Caki2 (cell line): ENCODE measurements around the gene PTPRR. TPM values are rescaled to one million over a fixed set of nuclear protein-coding genes. Genes with fewer than 3 reads are reported as not detected.
A peak's percentile ranks its signal among the peaks of the same experiment; 100 is the strongest.

Experiments
- DNase-seq: peaks from one replicate; pipeline ENCODE4 v3.0.0-alpha.2; 2015; ENCODE audit warnings: low read depth
- in situ Hi-C: cut with HindIII; loops from 2 replicates; pipeline ENCODE4 v1.10.0; 2016; ENCODE audit warnings: low sequenced_read_pairs, low pct_unique_long_range_greater_than_20kb, mixed read lengths
- total RNA-seq: library from RNA; depleted of rRNA; stranded (reverse); fragments of >200 nt; shearing (Covaris generic); gene quantifications from 2 replicates; pipeline ENCODE4 v1.2.3, GENCODE V29; 2014; ENCODE audit warnings: low replicate concordance; rRNA removed

PTPRR gene
- total RNA-seq, 1 experiment from 2014 or later: 22.3 TPM

DNA sequence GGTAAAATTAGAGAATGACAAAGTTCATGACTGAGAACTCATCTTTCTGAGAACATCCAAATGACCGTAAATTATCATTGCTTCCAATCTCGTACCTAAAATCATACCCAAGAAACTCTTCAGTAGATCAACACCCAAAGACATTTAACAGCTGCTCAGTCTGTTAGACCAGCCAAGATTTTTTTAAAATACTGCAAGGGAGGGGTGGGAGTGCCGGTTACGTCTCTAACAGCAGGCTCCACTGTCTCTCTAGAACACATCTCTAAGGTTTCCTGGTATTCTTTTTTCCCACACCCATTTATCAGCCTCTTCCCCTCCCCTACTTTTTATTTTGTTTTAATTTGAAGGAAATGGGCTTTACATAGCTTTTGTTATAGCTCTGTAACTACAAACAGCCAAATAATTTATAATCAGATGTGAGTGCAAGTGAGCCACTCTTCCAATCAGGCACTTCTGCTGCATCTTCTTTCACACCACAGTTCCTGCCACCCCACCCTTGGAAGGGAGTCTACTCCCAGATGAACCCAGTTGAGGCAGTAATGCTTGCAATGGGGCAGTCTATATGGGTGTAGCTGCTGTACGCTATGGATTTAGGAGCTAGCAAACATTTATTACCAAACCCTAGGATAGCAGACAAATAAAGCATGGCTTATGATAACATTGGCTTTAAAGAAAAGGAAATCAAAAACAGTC is 305.2 kb downstream of the PTPRR start:
- in situ Hi-C loops: no loop called here
- no peak for DNase-seq

DNA sequence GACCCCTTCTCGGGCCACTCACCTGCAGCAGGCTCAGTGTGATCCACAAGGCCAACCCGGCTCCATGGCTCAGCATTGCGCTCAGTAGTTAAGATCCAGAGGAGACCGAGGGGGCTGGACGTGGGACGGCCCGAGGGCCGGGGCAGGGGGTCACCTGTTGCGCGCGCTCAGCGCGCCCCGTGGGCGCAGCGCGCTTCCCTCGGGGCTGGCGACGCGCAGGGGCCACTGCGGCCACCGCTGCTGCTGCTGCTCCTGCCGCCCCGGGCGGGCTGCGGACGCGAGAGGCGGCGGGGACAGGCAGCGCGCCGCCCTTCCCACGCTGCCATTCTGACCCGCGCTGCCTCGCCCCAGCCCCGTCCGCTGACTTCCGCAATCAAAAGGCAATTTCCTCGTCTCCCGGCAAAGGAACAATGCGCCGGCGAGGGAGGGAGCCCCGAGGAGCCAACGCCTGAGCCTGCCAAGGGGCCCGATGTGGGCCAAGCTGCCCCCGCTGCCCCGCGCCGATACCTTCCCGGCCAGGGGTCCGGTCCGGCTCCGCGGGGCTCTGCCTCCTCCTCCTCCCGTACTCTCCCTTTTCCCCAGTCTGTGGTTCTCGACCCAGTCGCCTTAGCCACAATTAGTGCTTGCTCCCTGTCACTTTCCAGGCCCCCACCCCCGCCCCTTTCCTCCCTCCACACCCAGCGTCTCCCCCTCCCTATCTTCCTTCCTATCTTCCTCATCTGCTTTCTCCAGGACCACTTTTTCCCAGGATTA is 310.6 kb downstream of the PTPRR start:
- in situ Hi-C loops: no loop called here
- no peak for DNase-seq

DNA sequence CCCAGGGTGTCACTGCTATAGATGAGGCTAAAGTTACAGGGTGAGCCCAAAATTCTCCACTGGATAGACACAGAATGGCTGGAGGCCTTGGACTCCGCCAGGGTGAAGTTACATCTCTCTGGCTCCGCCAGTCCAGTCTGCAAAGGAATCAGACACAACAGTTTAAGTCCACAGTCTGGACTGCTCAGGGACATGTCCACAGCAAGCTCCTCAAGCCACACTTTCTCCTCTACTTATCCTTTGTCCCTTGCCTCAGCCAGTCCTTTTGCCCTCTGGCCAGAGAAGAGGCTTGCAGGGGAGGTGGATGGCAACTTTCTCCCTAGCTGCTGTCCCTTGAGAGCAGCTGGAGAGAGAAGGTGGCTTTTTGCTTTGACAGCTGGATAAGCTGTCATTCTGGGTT is 311.3 kb downstream of the PTPRR start:
- in situ Hi-C loops: no loop called here

DNA sequence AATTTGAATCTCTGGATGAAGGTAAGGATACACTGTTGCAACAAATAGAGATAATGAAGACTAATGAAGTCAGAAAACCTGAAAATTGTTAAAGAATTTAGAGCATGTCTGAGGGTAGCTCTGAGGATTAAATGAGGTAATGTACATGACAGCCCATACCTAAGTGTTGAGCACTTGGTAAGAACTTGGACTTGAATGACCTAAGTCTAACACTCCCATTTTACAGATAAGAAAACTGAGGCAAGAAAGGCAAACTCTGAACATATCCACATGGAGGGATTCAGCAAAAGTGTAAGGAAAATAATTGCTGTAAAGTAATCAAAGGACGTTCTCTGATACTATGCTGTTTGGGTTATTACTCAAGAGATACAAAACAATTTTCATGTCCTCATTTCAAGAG is 312.4 kb downstream of the PTPRR start:
- in situ Hi-C loops: no loop called here

More for the DNA sequence above, 311.3 kb downstream of the PTPRR start:
- no peak for DNase-seq

DNA sequence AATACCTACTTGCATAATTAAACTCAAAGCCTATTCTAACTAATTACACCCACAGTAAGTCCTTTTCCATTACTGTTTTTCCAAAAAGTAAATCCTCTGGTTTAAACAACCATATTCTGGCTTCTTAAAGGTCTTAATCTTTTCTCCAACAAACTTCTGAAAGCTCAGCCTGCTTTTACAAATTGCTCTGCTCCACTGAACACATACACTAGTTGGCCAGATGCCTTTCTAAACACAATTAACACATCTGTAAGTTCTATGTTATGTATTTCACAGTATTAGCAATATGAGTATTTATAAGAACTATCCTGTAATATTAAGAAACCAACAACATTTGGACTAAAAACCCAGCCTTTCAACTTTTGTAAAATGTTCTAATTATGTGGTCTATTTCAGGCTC is 313.4 kb downstream of the PTPRR start:
- in situ Hi-C loops: no loop called here
- DNase-seq: no peak

More for the DNA sequence above, 312.4 kb downstream of the PTPRR start:
- no peak for DNase-seq

DNA sequence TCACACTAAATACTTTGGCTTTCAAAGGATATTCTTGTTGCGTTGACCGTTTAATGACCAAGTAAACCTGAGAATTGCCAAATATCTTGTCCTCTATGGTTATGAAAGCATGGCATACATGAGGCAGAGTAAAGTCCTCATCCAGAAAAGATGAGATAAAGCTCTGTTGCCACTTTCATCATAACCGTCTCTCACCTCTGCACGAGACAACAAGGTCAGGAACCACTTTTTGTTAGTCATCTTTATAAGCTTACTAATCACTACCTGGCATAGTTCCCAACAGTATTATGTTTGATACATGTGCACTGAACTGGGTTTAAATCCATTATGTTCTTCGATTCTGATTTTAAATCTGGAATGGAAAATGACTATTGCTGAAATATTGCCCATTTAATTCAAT is 314.6 kb downstream of the PTPRR start:
- in situ Hi-C loops: no loop called here
- no peak for DNase-seq

DNA sequence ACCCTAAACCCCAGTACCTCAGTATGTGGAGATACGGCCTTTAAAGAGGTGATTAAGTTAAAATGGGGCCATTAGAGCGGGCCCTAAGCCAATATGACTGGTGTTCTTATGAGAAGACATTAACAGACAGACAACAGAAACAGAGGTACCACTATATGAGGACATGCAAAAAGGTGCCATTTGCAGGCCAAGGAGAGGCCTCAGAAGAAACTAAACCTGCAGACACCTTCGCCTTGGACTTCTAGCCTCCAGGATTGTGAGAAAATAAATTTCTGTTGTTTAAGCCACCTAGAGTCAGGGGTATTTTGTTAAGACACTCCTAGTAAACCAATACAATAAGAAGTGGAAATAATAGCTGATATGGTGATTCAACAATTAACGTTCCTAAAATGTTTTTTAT is 315.9 kb downstream of the PTPRR start:
- in situ Hi-C loops: no loop called here
- no peak for DNase-seq

DNA sequence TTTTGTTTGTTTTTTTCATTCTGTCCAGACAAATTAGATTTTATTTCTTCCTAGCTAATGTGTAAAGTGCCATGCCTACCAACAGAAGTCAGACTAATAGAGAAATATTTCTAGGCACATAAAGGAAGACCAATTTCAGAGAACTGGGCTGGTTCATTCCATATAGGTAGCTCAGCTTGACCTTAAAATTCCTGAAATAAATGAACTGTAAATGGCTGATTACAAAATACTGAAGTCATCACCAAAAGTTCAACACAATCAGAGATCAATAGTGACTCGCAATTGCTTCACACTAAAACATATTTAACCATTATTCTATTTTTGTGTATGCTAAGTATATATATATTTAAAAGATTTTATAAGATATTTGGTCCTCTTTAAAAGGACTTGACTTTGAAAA is 317.5 kb downstream of the PTPRR start:
- no peak for DNase-seq
- in situ Hi-C loops: no loop called here

DNA sequence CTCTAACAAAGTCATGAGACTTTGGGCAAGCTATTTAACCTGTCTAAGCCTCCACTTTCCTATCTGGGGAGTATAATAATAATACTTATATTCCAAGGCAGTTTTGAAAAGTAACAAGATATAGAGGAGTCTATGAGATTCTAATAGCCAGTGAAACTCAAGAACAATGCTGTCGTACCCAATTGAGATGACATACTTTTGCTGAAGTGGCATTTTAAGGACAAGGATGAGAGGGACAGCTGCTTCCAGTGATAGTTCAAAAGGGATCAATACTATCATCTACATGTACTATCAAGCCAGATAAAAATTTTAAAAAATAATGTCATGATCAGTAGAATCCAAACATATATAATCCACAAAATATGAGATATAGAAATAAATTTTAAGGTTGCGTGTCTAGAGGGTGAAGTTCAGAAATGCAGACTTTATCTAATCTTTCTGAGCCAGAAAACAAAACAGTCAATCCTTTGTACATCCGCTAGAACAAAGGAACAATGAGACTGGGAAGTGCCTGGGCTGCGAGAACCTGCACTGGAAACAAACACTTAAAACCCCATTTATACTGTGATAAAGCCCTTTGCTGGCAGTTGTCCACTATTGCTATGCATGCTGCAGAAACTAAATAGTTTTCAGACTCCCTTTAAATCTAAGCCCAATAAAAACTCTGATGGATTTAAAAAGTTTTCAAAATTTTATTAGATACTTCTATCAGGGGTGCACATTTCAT is 321.9 kb downstream of the PTPRR start:
- no peak for DNase-seq
- in situ Hi-C loops: no loop called here

DNA sequence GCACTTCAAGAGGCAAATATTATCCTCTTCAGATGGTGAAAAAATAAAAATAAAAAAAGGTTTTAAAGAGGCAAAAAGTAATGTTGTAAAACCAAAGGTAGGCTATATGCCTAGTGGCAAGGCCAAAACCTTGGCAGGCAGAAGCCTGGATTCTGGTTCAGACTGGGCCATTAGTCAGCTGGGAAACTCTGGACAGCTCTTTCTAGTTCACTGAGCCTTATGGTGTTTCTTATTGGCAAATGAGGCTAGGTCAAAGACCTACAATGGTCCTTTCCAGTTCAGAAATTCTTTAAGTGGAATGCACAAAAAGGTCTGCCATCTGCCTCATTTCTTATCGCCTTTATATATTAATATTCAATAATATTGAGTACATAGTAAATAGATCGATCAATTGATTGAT is 327.9 kb downstream of the PTPRR start:
- in situ Hi-C loops: no loop called here
- no peak for DNase-seq

DNA sequence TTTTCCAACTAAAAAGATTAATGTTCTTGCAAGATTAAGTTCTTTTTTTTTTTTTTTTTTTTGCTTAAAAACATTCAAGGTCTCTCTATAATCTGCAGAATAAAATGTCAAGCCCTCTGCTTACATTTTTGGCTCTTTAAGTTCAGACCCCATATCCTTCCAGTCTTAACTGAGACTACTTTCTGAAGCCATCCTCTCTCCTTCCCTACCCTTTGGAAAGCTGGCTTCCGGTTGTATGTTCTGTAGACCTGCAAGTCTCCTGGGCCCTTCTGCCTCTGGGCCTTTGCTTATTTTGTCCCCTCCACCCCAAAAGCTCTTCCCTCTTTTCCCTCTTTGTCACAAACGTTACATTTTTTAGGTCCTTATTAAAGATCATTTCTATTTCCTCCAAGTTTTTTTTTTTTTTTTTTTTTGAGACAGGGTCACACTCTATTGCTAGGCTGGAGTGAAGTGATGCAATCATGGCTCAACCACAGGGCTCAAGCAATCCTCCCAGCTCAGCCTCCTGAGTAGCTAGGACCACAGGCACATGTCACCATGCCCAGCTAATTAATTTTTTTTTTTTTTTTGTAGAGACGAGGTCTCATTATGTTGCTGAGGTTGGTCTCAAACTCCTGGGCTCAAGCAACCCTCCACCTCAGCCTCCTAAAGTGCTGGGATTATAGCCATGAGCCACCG is 329.9 kb downstream of the PTPRR start:
- in situ Hi-C loops: no loop called here
- DNase-seq: no peak

DNA sequence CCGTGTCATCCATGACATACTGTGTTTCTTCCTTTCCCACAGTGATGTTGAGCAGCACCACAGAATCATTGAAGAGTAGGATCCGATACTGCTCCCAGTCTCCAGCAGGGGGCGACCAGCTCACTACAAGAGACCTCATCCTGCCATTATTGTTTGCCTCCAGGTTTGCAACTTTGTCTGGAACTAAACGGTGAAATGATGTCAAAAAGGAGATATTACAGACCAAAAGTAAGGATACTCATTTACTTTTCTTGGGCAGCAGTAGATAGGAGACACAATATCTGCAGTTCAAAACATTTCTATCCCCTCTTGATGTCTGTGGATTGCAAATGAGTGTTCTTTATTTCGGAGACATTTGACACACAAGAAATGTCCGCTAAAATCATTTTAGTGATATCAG is 330.5 kb downstream of the PTPRR start:
- peak; percentile 62 for DNase-seq
- in situ Hi-C loops: no loop called here

Other genes with a start within 250 kb of the PTPRR start
- 0.84 TPM in 1 of 2 replicates, not detected in the other for gene TSPAN8, start 237.3 kb upstream of the PTPRR start, total RNA-seq